ENCODE results near the gene ZNF652.
A peak's percentile ranks its signal among the peaks of the same experiment; 100 is the strongest.

Gene ZNF652

DNA sequence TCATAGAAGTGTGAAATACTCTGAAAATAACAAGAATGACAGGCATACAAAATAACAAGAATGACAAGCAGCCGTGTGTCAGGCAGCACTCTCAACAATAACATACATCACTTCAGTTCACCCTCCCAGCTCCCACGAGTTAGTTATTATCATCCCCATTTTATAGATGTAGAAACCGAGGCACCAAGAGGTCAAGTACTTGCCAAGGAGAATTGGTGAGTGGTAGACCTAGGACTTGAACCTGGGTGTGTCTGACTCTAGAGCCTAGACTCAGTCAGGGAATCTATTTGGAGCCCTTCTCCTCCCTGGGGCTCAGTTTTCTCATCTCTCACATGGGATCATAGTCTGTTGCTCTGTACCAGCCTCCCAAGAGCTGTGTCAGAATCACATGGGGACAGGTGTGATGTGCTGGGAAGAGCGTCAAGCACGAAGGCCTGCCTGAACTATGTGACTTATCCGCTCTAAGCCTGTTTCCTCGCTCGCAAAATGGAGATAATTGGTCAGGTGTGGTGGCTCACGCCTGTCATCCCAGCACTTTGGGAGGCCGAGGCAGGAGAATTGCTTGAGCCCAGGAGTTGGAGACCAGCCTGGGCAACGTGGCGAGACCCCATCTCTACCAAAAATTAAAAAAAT lies 112.0 kb downstream of the ZNF652 start:
- TF ChIP-seq TAF1 (IDR thresholded peaks at IDR 0.05; ENCODE audit: low read depth) (no peak), CREB1 (IDR thresholded peaks at IDR 0.05; ENCODE audit: low read depth) (no peak), NFIC (IDR thresholded peaks at IDR 0.05) (no peak), EGR1 (IDR thresholded peaks at IDR 0.05) (no peak)
- TF ChIP-seq, protein P1, sequence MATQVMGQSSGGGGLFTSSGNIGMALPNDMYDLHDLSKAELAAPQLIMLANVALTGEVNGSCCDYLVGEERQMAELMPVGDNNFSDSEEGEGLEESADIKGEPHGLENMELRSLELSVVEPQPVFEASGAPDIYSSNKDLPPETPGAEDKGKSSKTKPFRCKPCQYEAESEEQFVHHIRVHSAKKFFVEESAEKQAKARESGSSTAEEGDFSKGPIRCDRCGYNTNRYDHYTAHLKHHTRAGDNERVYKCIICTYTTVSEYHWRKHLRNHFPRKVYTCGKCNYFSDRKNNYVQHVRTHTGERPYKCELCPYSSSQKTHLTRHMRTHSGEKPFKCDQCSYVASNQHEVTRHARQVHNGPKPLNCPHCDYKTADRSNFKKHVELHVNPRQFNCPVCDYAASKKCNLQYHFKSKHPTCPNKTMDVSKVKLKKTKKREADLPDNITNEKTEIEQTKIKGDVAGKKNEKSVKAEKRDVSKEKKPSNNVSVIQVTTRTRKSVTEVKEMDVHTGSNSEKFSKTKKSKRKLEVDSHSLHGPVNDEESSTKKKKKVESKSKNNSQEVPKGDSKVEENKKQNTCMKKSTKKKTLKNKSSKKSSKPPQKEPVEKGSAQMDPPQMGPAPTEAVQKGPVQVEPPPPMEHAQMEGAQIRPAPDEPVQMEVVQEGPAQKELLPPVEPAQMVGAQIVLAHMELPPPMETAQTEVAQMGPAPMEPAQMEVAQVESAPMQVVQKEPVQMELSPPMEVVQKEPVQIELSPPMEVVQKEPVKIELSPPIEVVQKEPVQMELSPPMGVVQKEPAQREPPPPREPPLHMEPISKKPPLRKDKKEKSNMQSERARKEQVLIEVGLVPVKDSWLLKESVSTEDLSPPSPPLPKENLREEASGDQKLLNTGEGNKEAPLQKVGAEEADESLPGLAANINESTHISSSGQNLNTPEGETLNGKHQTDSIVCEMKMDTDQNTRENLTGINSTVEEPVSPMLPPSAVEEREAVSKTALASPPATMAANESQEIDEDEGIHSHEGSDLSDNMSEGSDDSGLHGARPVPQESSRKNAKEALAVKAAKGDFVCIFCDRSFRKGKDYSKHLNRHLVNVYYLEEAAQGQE (IDR thresholded peaks at IDR 0.05; ENCODE audit: low read depth), result no peak
- TF ChIP-seq, protein P2, sequence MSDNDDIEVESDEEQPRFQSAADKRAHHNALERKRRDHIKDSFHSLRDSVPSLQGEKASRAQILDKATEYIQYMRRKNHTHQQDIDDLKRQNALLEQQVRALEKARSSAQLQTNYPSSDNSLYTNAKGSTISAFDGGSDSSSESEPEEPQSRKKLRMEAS (IDR thresholded peaks at IDR 0.05), result peak; percentile 16; the same call in 1 of the 2 replicates

DNA sequence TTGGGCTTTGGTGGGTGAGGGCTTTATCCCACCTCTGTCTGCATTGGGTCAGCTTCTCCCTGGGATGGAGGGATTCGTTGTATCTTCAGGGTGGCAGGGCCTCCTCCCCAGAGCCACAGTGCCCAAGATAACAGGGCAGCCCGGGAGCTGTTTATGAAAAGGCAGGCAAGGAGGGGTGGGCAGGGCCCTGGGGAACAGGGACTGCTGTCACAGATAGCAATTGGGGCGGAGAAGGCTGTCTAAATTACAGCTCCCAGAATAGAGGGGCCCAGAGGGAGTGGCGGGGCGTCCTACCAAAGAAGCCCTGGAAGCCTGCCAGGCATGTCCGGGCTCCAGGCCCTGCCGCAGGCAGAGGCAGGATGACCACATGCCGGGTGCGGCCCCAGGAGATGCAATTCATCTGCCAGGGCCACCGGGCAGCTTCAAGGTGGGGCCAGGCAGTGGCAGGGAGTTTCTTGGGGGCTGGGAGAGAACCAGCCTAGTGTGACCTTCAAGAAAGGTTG lies 112.7 kb downstream of the ZNF652 start:
- TF ChIP-seq CREB1 (IDR thresholded peaks at IDR 0.05; ENCODE audit: low read depth) (no peak), YY1 (IDR thresholded peaks at IDR 0.05; ENCODE audit: low read depth) (peak; percentile 57; the same call in 1 of the 2 replicates), EGR1 (IDR thresholded peaks at IDR 0.05) (no peak), ZBTB7A (IDR thresholded peaks at IDR 0.05; ENCODE audit: low read depth) (peak; percentile 80; the same call in 1 of the 2 replicates), TEAD4 (IDR thresholded peaks at IDR 0.05) (peak; percentile 68), TAF1 (IDR thresholded peaks at IDR 0.05; ENCODE audit: low read depth) (no peak), NFIC (IDR thresholded peaks at IDR 0.05) (peak; percentile 92), RAD21 (IDR thresholded peaks at IDR 0.05; ENCODE audit: low read depth) (no peak), CEBPB (IDR thresholded peaks at IDR 0.05) (no peak), FOXM1 (IDR thresholded peaks at IDR 0.05; ENCODE audit: borderline replicate concordance, low read depth) (peak; percentile 66; the same call in 1 of the 2 replicates), EP300 (IDR thresholded peaks at IDR 0.05; ENCODE audit: borderline replicate concordance) (peak; percentile 83; the same call in 1 of the 2 replicates), TCF12 (IDR thresholded peaks at IDR 0.05; ENCODE audit: low read depth) (peak; percentile 90)
- TF ChIP-seq, protein P1 (IDR thresholded peaks at IDR 0.05; ENCODE audit: low read depth), result no peak
- TF ChIP-seq, protein P3, sequence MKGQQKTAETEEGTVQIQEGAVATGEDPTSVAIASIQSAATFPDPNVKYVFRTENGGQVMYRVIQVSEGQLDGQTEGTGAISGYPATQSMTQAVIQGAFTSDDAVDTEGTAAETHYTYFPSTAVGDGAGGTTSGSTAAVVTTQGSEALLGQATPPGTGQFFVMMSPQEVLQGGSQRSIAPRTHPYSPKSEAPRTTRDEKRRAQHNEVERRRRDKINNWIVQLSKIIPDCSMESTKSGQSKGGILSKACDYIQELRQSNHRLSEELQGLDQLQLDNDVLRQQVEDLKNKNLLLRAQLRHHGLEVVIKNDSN (IDR thresholded peaks at IDR 0.05), result peak; percentile 37
- TF ChIP-seq, protein P2 (IDR thresholded peaks at IDR 0.05), result peak; percentile 60; the same call in 1 of the 2 replicates

GRCh38 chr17:49247944-49248343 lies 114.1 kb downstream of the ZNF652 start:
- no peak for TF ChIP-seq EGR1 (IDR thresholded peaks at IDR 0.05)
- TF ChIP-seq FOXM1 (IDR thresholded peaks at IDR 0.05; ENCODE audit: borderline replicate concordance, low read depth), result no peak
- TF ChIP-seq CREB1 (IDR thresholded peaks at IDR 0.05; ENCODE audit: low read depth), result no peak
- no peak for TF ChIP-seq TCF12 (IDR thresholded peaks at IDR 0.05; ENCODE audit: low read depth)
- TF ChIP-seq, protein P3 (IDR thresholded peaks at IDR 0.05), result no peak
- no peak for TF ChIP-seq EP300 (IDR thresholded peaks at IDR 0.05; ENCODE audit: borderline replicate concordance)
- TF ChIP-seq YY1 (IDR thresholded peaks at IDR 0.05; ENCODE audit: low read depth), result no peak
- TF ChIP-seq TAF1 (IDR thresholded peaks at IDR 0.05; ENCODE audit: low read depth), result no peak
- no peak for TF ChIP-seq NFIC (IDR thresholded peaks at IDR 0.05)
- no peak for TF ChIP-seq TEAD4 (IDR thresholded peaks at IDR 0.05)
- TF ChIP-seq CEBPB (IDR thresholded peaks at IDR 0.05), result no peak
- TF ChIP-seq, protein P2 (IDR thresholded peaks at IDR 0.05), result no peak
- TF ChIP-seq RAD21 (IDR thresholded peaks at IDR 0.05; ENCODE audit: low read depth), result no peak

DNA sequence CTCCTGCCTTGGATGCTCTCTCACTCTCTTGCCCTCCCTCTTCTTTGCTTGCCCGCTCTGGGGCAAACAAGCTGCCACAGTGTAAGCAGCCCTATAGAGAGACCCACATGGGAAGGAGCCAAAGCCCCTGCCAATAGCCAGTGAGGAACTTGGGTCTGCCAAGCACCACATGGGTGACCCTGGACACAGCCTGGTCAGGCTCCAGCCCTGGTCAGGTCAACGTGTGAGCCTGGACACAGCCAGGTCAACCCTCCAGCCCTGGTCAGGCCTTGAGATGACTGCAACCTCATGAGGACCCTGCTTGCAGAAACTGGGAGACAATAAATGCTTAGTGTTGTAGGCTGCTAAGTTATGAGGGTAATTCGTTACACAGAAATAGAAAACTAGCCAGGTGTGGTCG lies 117.2 kb downstream of the ZNF652 start:
- TF ChIP-seq TCF12 (IDR thresholded peaks at IDR 0.05; ENCODE audit: low read depth), result no peak
- no peak for TF ChIP-seq RAD21 (IDR thresholded peaks at IDR 0.05; ENCODE audit: low read depth)
- TF ChIP-seq, protein P2 (IDR thresholded peaks at IDR 0.05), result no peak
- no peak for TF ChIP-seq EP300 (IDR thresholded peaks at IDR 0.05; ENCODE audit: borderline replicate concordance)
- TF ChIP-seq TEAD4 (IDR thresholded peaks at IDR 0.05), result no peak
- TF ChIP-seq, protein P3 (IDR thresholded peaks at IDR 0.05), result no peak
